Neural crest cell (in vitro differentiated cells): ENCODE measurements around the gene KY. TPM values are rescaled to one million over a fixed set of nuclear protein-coding genes. Genes with fewer than 3 reads are reported as not detected.

ENCODE experiments used
- DNase-seq: peaks from one replicate; pipeline ENCODE4 v3.0.0; 2021; ENCODE audit warnings: low read depth, mixed read lengths, low spot score
- H3K27ac Mint-ChIP-seq: one replicate; pipeline ENCODE4 v1.8.0; 2021; ENCODE audit warnings: mild to moderate bottlenecking, mixed read lengths; ENCODE audit not compliant: unreplicated experiment
- H3K27me3 Mint-ChIP-seq: 2 replicates; pipeline ENCODE4 v1.8.0; 2021; ENCODE audit warnings: low read depth, mild to moderate bottlenecking, mixed read lengths
- H3K36me3 Mint-ChIP-seq: 2 replicates; pipeline ENCODE4 v1.8.0; 2021; ENCODE audit warnings: low read depth, mild to moderate bottlenecking, mixed read lengths
- H3K4me1 Mint-ChIP-seq: 2 replicates; pipeline ENCODE4 v1.8.0; 2021; ENCODE audit warnings: mixed read lengths
- H3K4me3 Mint-ChIP-seq: one replicate; pipeline ENCODE4 v1.8.0; 2021; ENCODE audit warnings: mild to moderate bottlenecking, mixed read lengths
- H3K9me3 Mint-ChIP-seq: 2 replicates; pipeline ENCODE4 v1.8.0; 2021; ENCODE audit warnings: mixed read lengths
- total RNA-seq: library from RNA; stranded (reverse); gene quantifications from 2 replicates; pipeline ENCODE4 v1.2.1, GENCODE V29; 2021
- TF ChIP-seq, protein P1 (sequence below): fragments of 200-600 bp; sonication (generic); conservative IDR thresholded peaks from 2 replicates; pipeline ENCODE4 v1.5.0; 2021; ENCODE audit warnings: antibody characterized with exemption, mild to moderate bottlenecking

The KY gene
- total RNA-seq, 1 donor from 2014 or later: 0.33 TPM

DNA sequence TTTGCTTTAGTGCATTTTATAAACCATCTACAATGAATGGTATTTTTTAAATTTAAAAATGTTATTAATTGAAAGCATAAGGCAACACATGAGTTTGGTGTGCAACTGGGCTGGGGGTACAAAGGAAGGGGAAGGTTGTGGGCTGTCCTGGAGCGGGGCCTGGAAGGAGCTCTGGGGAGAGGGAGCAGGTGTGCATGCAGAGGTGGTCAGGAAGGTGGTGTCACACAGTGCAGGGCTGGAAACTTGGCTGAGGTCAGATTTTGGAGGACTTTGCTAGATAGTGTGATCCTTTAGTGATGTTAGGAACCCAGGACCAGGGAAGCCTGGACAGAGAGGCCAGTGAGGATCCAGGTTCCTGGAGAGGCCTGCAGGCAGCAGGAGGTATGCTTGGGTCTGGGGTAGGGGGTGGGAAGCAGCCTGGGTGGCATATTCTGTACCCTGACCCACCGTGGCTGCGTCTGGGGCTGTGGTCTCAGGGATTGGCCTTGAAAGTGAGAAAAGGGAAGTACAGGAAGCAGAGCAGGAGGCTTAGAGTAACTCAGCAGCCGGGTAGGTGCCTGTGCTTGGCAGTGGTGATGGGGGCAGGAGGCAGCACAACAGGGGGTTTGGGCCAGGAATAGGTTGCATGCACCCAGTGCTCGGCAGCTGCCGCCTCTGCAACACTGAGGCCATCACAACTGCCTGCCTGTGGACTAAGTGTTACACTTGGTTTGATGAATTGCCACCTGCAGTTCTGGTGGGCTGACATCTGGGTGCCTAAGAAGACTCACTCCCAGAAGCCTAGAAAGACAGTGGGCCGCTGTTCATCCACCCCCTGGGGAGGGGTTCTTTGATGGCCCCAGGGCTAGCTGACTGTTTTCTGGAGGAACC lies 33.0 kb downstream of the KY start:
- peaks cover 8% of the 10 kb centered on the region for H3K4me1 Mint-ChIP-seq
- TF ChIP-seq, protein P1, sequence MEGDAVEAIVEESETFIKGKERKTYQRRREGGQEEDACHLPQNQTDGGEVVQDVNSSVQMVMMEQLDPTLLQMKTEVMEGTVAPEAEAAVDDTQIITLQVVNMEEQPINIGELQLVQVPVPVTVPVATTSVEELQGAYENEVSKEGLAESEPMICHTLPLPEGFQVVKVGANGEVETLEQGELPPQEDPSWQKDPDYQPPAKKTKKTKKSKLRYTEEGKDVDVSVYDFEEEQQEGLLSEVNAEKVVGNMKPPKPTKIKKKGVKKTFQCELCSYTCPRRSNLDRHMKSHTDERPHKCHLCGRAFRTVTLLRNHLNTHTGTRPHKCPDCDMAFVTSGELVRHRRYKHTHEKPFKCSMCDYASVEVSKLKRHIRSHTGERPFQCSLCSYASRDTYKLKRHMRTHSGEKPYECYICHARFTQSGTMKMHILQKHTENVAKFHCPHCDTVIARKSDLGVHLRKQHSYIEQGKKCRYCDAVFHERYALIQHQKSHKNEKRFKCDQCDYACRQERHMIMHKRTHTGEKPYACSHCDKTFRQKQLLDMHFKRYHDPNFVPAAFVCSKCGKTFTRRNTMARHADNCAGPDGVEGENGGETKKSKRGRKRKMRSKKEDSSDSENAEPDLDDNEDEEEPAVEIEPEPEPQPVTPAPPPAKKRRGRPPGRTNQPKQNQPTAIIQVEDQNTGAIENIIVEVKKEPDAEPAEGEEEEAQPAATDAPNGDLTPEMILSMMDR: no peak
- no peaks in the 10 kb centered on the region for H3K9me3 Mint-ChIP-seq
- H3K27ac Mint-ChIP-seq: peak overlapping the region; percentile 76
- no peak overlapping the region for H3K4me3 Mint-ChIP-seq
- DNase-seq: no peak
- H3K27me3 Mint-ChIP-seq: no peaks in the 10 kb centered on the region
- H3K36me3 Mint-ChIP-seq: no peaks in the 10 kb centered on the region

DNA sequence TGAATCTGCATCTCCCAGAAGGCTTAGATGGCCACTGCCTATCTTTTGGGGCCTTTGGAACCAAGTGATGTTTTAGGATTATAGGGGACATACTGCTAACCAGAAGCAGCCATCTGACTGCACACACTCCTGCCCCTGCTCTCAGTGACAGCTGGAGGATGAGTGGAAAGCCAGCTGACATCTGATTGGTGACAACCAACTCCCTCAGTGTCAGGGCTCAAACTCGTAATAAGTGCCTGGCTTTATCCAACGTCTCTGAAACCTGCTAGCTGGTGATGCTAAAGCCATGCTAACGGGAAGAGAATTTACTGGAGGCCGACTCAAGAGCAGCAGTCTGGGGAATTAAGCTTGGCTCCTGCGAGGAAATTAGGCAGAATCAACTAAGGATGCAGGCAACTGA lies 35.1 kb downstream of the KY start:
- Mint-ChIP-seq H3K36me3 (no peaks in the 10 kb centered on the region), H3K27ac (no peak overlapping the region), H3K9me3 (no peaks in the 10 kb centered on the region), H3K27me3 (no peaks in the 10 kb centered on the region), H3K4me1 (peaks cover 8% of the 10 kb centered on the region), H3K4me3 (no peak overlapping the region)
- no peak for DNase-seq
- TF ChIP-seq, protein P1: no peak

DNA sequence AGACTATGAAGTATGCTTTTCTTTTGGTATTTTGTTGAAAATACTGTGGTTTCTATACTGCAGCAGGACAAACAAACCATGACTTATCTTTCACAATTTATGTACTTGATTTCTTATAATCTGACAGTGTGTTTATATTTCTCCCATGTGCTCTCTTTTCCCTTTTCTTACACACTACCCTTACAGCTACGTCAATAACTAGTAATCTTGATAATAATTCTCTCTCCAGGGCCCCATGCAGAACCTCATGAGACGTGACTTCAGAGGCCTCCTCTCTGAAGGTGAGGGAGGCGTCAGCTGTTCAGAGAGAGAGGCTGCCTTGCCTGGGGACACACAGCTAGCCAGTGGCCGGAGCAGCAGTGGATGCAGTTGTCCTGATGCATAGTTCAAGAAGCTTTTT lies 35.9 kb downstream of the KY start:
- Mint-ChIP-seq H3K27ac (peak overlapping the region; percentile 21), H3K27me3 (no peaks in the 10 kb centered on the region), H3K36me3 (no peaks in the 10 kb centered on the region), H3K4me1 (peaks cover 8% of the 10 kb centered on the region), H3K4me3 (no peak overlapping the region), H3K9me3 (no peaks in the 10 kb centered on the region)
- TF ChIP-seq, protein P1: no peak
- DNase-seq: no peak

DNA sequence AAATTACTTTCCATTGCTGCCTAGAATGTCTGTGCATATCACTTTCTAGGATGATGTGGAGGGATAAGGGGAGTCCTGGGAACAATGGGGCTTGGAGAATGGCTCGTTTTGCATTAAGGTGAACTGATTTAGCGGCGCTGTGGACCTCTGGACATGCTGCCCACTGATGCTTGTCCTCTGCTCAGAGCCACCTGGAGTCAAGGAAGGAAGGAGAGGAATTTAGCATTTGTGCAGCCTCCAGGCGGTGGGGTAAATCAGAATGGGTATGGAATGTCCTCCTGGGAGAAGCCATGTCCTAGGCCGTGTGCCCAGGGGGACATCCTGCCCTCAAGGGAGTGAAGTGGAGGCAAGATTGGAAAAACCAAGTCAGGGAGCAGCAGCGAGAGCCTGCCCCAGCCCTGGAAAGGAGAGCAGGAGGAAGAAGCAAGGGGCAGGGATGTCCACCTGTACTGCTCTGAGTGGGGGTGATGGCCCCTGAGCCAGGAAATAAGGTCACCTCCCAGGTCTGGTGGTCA lies 37.8 kb downstream of the KY start:
- H3K4me3 Mint-ChIP-seq: no peak overlapping the region
- no peaks in the 10 kb centered on the region for H3K27me3 Mint-ChIP-seq
- H3K4me1 Mint-ChIP-seq: no peaks in the 10 kb centered on the region
- H3K27ac Mint-ChIP-seq: peak overlapping the region; percentile 66
- no peaks in the 10 kb centered on the region for H3K36me3 Mint-ChIP-seq
- DNase-seq: no peak
- TF ChIP-seq, protein P1: no peak
- H3K9me3 Mint-ChIP-seq: no peaks in the 10 kb centered on the region

DNA sequence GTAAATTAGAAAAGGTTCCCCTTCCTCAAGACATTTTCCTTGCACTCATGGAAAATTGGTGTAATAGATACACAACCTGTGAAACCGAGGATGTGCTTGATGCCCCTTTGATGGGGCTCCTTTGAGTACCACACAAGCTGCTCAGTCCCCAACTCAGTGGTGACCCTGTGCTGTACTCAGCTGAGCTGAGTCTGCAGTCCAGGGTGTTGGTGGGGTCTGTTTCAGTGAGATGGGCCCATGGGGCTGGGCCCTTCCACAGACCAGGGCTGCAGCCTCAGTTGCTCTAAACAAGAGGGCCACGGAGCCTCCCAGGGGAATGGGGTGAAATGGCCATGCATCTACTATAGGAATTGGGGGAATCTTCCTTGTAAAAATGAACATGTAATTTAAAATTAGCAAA lies 39.3 kb downstream of the KY start:
- Mint-ChIP-seq H3K9me3 (no peaks in the 10 kb centered on the region), H3K27me3 (no peaks in the 10 kb centered on the region), H3K27ac (no peak overlapping the region), H3K4me1 (no peaks in the 10 kb centered on the region), H3K4me3 (no peak overlapping the region), H3K36me3 (no peaks in the 10 kb centered on the region)
- no peak for DNase-seq
- TF ChIP-seq, protein P1: no peak
